Measurements from ENCODE around the gene CMKLR1.

The CMKLR1 gene

GRCh38 chr12:108268397-108268796 is 70.7 kb downstream of the CMKLR1 start:
- TF ChIP-seq, protein P1, sequence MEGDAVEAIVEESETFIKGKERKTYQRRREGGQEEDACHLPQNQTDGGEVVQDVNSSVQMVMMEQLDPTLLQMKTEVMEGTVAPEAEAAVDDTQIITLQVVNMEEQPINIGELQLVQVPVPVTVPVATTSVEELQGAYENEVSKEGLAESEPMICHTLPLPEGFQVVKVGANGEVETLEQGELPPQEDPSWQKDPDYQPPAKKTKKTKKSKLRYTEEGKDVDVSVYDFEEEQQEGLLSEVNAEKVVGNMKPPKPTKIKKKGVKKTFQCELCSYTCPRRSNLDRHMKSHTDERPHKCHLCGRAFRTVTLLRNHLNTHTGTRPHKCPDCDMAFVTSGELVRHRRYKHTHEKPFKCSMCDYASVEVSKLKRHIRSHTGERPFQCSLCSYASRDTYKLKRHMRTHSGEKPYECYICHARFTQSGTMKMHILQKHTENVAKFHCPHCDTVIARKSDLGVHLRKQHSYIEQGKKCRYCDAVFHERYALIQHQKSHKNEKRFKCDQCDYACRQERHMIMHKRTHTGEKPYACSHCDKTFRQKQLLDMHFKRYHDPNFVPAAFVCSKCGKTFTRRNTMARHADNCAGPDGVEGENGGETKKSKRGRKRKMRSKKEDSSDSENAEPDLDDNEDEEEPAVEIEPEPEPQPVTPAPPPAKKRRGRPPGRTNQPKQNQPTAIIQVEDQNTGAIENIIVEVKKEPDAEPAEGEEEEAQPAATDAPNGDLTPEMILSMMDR (IDR thresholded peaks at IDR 0.05; ENCODE audit: extremely low read depth, missing control alignments), result no peak
- DNase-seq (ENCODE audit: low spot score), result no peak

- TF ChIP-seq, protein P1 (IDR thresholded peaks at IDR 0.05; ENCODE audit: extremely low read depth, missing control alignments), result no peak
- no peak for DNase-seq (ENCODE audit: low spot score)
Observed at GRCh38 chr12:108267450-108267849, 71.7 kb downstream of the CMKLR1 start.

DNA sequence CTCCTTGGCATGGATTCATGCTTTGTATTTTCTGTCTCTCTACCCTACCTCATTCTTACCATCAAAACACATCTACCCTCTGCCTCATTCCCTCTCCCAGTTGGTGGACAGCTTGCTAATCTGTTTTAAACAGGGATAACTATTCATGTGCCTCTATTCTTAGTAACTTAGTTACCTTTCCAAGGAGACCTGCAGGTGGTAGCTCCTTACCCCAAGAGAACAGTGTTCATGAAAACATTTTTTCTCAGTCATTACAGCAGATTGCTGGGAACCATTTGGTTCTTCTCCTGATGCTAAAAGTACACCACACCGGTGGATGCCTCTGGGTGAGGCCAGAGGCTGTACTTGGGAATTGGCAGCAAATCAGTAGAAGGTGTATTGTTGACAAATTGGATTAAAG is 73.0 kb downstream of the CMKLR1 start:
- DNase-seq (ENCODE audit: low spot score), result no peak
- TF ChIP-seq, protein P1 (IDR thresholded peaks at IDR 0.05; ENCODE audit: extremely low read depth, missing control alignments), result no peak

GRCh38 chr12:108265505-108265904 is 73.6 kb downstream of the CMKLR1 start:
- TF ChIP-seq, protein P1 (IDR thresholded peaks at IDR 0.05; ENCODE audit: extremely low read depth, missing control alignments), result no peak
- DNase-seq (ENCODE audit: low spot score), result no peak

DNA sequence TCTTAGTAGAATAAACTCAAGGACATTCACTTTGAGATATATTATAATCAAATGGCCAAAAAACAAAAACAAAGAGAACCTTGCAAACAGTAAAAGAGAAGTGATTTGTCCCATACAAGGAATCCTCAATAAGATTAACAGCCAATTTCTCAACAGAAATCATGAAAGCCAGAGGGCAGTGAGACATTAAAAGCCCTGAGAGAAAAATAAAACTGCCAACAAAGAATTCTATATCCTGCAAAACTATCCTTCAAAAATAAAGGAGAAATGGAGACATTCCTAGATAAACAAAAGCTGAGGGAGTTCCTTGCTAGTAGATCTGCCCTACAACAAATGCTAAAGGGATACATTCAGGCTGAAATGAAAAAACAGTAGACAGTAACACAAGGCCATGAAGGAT is 78.1 kb downstream of the CMKLR1 start:
- TF ChIP-seq, protein P1 (IDR thresholded peaks at IDR 0.05; ENCODE audit: extremely low read depth, missing control alignments), result no peak
- no peak for DNase-seq (ENCODE audit: low spot score)

DNA sequence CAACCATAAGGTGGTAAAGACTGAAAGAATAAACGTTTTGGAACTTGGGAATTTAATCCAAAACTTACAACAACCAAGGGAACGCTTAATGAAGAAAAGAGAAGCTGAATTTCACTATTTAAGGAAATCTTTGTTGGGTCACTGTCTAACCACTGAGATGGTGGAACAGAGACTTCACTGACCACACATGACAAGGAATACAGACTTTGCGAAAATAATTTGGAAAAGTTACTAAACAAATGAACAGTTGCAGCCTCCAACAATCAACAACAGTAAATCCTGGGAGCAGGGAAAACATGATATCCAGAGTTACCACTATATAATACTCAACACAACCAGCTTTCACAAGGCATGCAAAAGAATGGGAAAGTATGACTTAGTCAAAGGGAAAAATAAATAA is 79.1 kb downstream of the CMKLR1 start:
- DNase-seq (ENCODE audit: low spot score), result no peak

DNA sequence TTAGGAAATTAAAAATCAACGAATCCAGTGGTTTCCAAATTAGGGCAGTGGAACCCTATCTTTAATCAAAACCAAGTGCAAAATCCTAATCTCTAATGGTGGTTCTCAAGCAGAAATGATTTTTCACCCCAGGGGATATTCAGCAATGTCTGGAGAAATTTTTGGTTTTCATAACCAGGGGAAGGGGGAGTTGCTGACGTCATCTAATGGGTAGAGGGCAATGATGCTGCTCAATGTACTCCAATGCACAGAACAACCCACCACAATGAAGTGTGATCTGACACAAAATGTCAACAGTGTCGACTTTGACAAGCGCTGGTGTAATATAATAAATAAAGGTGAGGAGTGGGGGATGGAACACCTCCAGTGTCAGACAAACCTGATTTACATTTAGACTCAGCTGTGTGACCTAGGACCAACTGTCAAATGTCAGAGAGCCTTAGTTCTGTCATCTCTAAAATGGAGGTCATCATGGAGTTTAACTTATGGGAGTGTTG is 81.5 kb downstream of the CMKLR1 start:
- DNase-seq (ENCODE audit: low spot score), result no peak
- TF ChIP-seq, protein P1 (IDR thresholded peaks at IDR 0.05; ENCODE audit: extremely low read depth, missing control alignments), result no peak

More for the DNA sequence above, 79.1 kb downstream of the CMKLR1 start:
- TF ChIP-seq, protein P1 (IDR thresholded peaks at IDR 0.05; ENCODE audit: extremely low read depth, missing control alignments), result no peak
